Measurements from ENCODE around the gene DOCK2.
"Not testable (repeated sequence)": the region's sequence is repeated elsewhere in the genome, so short reads cannot be mapped to it uniquely, and the experiment has no call there.

DOCK2 gene

GRCh38 chr5:169798438-169798837, 161.4 kb downstream of the DOCK2 start:
- DNase-seq: no peak

- DNase-seq: no peak
Observed at GRCh38 chr5:169798906-169799660, 162.0 kb downstream of the DOCK2 start.

GRCh38 chr5:169801324-169801777, 164.3 kb downstream of the DOCK2 start:
- no peak for DNase-seq

- DNase-seq: no peak
Observed at GRCh38 chr5:169801781-169802180, 164.7 kb downstream of the DOCK2 start.

GRCh38 chr5:169803077-169803981, 166.3 kb downstream of the DOCK2 start:
- DNase-seq: no peak

- DNase-seq: no peak
Observed at GRCh38 chr5:169804861-169805260, 167.8 kb downstream of the DOCK2 start.

- no peak for DNase-seq
Observed at GRCh38 chr5:169805527-169805934, 168.5 kb downstream of the DOCK2 start.

GRCh38 chr5:169805937-169806700, 169.0 kb downstream of the DOCK2 start:
- no peak for DNase-seq

- DNase-seq: no peak
Observed at GRCh38 chr5:169808118-169808581, 171.1 kb downstream of the DOCK2 start.

GRCh38 chr5:169808880-169809279, 171.8 kb downstream of the DOCK2 start:
- DNase-seq: not testable (repeated sequence)

- no peak for DNase-seq
Observed at GRCh38 chr5:169809281-169809680, 172.2 kb downstream of the DOCK2 start.

GRCh38 chr5:169810524-169810923, 173.4 kb downstream of the DOCK2 start:
- no peak for DNase-seq

- no peak for DNase-seq
Observed at GRCh38 chr5:169811023-169811422, 173.9 kb downstream of the DOCK2 start.

- DNase-seq: no peak
Observed at GRCh38 chr5:169811680-169812079, 174.6 kb downstream of the DOCK2 start.

- no peak for DNase-seq
Observed at GRCh38 chr5:169812786-169813185, 175.7 kb downstream of the DOCK2 start.

GRCh38 chr5:169814045-169814444, 177.0 kb downstream of the DOCK2 start:
- no peak for DNase-seq

GRCh38 chr5:169814522-169814921, 177.4 kb downstream of the DOCK2 start:
- DNase-seq: no peak

GRCh38 chr5:169817031-169817430, 180.0 kb downstream of the DOCK2 start:
- DNase-seq: no peak

GRCh38 chr5:169826618-169827017, 189.5 kb downstream of the DOCK2 start:
- DNase-seq: no peak

- DNase-seq: no peak
Observed at GRCh38 chr5:169827769-169828168, 190.7 kb downstream of the DOCK2 start.

GRCh38 chr5:169828385-169828784, 191.3 kb downstream of the DOCK2 start:
- DNase-seq: no peak

- DNase-seq: no peak
Observed at GRCh38 chr5:169831331-169831730, 194.3 kb downstream of the DOCK2 start.

- DNase-seq: no peak
Observed at GRCh38 chr5:169832304-169832703, 195.2 kb downstream of the DOCK2 start.
